HG02970 (cell line): ENCODE results near the gene PFKL.

Experiments used
- ATAC-seq: cut with Tn5 transposase; IDR thresholded peaks from one replicate; pipeline ENCODE4 v1.9.1; 2021; ENCODE audit warnings: mild to moderate bottlenecking, moderate library complexity, moderate number of reproducible peaks; ENCODE audit not compliant: unreplicated experiment, low FRiP score

Gene PFKL

DNA sequence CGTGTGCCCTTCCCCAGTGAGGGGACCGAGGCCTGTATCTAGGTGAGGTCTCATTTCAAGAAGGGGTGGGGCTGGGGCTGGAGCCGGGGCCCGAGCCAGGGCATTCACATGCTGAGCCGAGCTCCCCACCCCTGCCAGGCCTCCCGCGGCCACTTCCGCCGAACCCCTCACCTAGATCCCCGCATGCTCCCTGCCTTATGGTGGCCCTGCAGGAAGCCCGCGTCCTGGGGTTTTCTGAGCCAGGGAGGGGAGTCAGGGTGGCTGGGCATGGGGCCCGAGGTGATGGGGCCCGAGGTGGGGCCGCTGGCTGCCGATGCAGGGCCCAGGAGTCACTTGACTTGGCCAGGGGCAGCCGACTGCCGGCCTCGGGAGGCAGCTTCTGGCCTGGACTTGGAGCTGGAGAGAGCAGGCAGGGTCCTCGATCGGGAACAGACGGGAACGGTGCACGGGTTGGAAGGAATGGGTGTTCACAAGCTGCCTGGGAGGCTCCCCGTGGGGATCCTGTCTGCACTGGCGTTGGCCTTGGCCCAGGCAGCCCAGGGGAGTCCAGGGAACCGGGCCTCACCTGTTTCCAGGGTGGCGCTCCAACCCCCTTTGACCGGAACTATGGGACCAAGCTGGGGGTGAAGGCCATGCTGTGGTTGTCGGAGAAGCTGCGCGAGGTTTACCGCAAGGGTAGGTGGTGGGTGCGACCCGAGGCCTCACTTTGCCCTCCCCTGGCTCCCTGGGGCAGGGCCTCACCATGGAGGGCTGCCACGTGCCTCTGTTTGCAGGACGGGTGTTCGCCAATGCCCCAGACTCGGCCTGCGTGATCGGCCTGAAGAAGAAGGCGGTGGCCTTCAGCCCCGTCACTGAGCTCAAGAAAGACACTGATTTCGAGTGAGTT is 25.8 kb downstream of the PFKL start:
- ATAC-seq: no peak

DNA sequence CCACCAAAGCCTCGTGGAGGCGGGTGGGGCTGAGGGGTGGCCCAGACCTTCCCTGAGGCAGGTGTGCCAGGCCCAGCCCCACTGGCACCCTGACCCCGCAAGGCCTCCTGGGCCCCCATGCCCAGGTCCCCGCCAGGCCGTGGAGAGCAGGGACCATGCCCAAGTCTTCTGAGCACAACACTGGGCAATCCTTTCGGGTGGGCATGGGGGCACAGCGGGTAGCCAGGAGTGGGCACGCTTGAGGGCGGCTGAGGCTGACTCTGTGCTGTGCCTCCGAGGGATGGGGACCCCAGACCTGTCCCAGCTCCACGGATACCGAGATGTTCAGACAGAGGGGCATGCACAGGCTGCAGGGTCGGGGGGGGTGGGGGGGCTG is 26.4 kb downstream of the PFKL start:
- ATAC-seq: no peak

- ATAC-seq: no peak
These were observed 27.1 kb downstream of the PFKL start for GRCh38 chr21:44326716-44327602.

DNA sequence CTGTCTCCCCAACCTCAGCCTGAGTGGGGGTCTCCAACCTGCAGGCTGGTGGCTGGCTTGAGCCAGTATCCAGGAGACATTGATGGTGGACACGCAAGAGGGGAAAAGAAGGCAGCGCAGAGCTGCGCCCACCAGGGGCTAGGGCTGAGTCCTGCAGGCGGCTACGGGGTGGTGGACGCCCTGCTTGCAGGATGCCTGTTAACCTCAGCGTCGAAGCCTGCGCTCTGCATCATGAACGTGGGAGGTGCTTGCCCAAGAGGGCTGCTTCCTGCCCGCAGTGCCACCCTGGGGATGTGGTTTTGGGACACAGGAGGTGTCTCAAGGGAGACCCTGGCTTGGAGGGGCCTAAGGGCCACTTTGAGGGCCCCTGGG is 27.7 kb downstream of the PFKL start:
- no peak for ATAC-seq

DNA sequence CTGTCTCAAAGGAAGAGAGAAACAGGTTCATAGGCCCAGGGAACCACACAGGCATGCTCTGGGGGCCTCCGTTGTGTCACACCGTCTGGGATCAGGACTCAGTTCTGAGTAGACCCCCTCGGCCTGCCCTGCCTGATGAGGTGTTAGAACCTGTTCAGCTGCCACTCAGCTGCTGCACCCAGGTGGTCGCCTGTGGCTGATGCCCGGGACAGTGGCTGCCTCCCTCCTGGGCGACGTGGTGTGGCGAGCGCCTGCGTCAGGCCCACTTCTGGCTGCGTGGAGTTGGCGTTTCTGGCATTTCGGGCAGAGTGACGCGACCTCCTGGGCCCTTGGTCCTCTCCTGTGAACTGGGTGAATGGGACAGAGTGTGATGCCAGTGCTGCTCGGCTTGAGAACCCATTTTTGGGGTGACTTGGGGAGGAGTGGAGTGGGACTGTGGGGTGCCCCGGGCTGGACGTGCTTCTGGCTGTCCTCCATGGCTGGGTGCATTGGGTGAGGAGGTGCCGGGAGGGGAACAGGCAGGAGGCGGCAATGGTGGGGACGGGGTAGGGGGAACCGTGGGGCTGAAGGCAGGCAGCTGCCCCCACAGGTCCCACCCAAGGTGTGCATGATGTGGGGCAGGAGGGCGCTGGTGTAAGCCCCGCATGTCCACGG is 28.5 kb downstream of the PFKL start:
- no peak for ATAC-seq

DNA sequence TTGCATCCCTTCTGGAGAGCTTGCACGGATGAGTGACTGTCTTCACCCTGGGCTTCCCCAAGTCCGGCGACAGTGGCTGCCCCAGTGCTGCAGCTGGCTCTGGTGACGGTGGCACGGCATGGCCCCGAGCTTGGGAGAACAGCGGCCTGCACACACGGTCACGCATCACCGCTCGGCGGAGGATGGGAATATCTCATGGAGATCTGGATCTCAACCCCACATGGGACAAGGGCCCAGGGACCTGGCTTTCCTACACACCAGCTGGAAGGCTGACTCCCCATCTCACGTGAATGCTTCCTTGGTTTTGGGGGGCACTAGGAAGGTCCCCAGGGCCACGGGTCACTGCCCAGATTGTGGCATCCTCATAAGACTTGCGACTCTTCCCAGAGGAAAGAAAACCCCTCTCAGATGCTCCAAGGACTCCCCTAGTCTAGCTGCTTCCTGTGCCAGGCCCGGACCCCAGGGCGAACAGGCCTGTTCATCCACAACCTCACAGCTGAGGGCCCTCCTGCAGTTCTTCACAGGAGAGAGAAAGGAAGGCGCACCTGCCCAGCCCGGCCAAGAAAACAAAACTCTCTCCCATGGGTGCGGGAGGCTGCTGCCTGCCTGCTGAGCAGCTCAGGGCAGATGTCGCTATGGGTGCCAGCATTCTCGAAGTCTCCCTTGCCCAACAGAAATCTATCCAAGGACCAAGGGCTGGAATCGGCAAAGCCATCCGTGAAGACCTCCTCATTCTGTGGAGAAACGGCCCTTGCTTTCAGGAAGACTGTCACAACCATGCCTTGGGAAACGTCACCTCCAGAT is 29.4 kb downstream of the PFKL start:
- ATAC-seq: no peak

GRCh38 chr21:44329971-44330681 is 30.3 kb downstream of the PFKL start:
- no peak for ATAC-seq

DNA sequence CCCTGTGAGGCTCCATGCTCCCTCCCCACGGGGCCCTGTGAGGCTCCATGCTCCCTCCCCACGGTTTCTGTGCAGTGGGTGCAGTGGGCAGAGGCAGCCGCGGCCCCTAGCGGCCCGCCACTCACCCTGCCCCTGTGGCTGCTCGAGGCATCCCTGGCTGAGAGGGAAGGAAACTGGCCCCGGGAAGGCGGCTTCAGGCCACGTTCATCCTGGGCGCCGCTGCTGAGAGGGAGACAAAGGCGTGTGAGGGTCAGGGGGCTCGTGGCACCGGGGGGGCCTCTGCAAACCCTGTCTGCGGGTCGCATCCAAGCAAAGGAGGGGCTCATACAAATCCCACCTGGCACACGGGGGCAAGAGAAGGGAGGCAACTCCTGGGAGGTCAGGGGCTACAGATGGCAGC is 30.8 kb downstream of the PFKL start:
- ATAC-seq: no peak

DNA sequence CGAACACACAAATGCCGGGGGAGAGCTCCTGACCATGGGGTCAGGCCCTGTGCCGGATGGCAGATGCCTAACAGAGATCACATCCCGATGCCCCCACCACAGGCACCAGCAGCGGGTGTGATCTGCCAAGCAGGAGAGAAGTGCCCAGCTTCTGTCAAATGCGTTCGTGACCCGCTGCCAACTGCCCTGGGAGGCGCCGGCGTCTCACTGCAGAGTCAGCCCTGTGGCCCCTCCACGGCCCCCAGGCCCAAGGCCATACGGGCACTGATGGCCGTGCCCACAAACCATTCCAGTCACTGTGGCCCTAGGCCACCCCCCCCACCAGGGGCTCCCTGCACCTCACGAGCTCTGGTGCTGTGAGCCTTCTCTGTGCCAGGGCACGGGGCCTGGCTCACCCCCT is 31.4 kb downstream of the PFKL start:
- ATAC-seq: no peak

DNA sequence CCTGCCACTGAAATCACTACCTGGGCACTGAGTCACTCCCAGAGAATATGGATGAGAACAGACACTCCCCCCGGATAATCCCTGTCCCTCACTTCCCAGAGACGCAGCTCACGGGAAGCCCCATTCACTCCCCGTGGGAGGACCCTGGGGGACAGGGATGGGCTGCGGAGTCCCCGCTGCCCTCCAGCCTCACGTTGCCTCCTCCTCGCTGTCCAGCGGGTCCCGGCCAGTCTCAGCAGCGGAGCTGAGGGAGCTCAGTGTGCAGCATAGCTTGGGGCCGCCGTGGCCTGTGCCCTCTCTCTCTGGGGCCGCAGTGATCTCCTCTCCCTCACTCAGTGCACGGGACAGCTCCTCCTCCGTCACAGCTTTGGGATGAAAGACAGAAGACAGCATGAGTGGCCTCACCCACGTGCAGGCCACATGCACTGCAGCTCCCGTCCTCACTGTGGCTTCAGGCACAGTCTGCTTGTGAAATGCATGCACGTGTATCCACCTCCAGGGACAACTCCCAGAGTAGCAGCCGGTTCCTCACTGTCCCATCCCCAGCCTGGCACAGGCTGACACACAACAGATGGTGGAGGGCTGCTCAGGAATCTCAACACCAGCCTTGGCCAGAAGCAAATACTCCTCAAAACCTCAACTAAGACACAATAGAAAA is 31.9 kb downstream of the PFKL start:
- ATAC-seq: no peak

DNA sequence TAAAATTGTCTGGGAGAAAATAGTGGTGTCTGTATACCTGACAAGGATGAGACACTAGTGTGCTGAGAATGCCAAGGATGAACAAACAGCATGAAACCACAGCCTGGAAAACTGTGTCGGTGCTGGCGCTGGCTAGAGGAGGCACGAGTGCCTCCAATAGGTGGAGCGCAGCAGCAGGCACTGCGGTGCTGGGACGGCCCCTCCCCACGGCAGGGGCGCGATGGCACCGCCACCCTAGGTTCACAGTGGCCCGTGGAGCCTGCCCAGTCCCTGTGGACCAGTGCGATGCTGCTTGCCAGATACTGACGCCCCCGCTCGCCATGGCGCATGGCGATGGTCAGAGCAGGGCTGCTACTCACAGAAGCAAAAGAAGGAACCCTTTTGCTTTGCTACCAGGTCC is 32.5 kb downstream of the PFKL start:
- no peak for ATAC-seq

DNA sequence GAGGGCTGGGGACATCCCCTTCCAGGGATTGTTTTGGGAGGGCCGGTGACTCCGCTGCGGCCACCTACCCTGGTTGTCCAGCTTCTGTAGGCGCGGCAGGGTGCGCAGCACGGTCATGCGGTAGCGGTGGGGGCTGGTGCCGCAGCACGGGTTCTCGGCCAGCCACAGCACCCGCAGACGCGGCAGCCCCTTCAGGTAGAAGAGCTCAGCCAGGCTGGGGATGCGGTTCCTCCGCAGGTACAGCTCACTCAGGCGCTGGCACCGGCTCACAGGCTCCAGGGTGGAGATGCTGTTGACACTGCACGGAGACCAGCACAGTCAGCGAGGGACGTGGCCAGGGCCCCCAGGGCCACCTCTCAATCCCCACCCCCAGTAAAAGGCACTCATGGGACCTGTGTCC is 33.1 kb downstream of the PFKL start:
- no peak for ATAC-seq

GRCh38 chr21:44333509-44334328 is 33.9 kb downstream of the PFKL start:
- no peak for ATAC-seq

GRCh38 chr21:44334329-44335030 is 34.6 kb downstream of the PFKL start:
- ATAC-seq: no peak

DNA sequence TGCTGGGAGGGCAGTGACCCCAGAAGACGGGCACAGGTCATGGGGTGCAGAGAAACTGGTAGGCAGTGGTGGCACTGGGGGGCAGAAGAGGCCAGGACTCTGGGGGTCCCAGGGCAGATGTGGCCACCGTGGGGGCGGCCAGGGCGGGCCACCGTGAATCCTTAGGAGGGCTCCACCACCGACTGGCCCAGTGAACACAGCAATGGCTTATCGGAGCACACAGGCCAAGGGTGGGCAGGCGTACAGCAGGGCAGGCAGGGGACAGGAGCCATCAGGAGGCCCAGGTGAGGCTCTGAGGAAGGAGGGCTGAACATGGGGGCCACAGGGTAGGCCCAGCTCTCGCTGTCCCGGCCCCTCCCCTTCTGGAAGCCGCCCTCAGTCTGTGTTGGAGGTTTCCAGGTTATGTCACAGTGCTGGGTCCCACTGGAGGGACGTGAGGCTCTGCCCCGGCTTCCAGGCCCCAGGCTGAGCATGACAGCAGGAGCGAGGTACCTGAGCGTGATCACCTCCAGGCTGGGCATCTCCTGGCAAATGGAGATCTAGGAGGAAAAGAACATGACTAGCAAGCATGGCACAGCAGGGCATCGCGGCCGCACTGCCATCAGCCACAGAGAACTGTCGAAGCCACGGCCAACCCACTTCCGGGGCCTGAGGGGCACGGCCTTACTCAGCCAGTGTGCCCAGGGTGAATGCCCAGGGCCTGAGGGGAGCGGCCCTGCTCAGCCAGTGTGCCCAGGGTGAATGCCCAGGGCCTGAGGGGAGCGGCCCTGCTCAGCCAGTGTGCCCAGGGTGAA is 35.6 kb downstream of the PFKL start:
- no peak for ATAC-seq

DNA sequence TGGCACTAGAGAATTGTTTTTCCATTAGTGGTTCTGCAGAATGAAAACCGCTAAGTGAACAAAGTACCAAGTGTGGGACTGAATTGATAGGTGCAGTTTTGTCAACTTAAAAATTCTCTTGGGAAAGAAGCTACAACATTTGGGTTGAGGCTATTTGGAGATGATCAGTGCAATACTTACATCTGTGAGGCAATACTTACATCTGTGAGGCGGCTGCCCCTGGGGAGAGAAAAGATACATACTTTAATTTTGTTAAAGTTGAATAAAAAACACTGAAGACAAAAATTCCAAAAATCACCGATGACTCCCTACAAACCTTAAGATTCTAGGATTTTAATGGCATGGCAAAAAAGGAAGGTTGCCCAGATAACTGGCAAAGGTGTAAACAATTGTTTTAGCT is 37.6 kb downstream of the PFKL start:
- ATAC-seq: no peak
